Activated naive CD4-positive, alpha-beta T cell (primary cell): ENCODE results near the gene ARL8B.
"Not testable (repeated sequence)": the region's sequence is repeated elsewhere in the genome, so short reads cannot be mapped to it uniquely, and the experiment has no call there.

ENCODE experiments used
- DNase-seq, 4 experiments: peaks; one replicate each; lab custom pipeline; 2025; lab: John Stamatoyannopoulos, UW

Gene ARL8B

GRCh38 chr3:5122030-5122740 lies at the start of gene ARL8B:
ARL8B (plus strand) TSS chr3:5122292; CDS start chr3:5122466, 174 bp downstream.
- DNase-seq: peak; percentile 84 to 91 (median 88)

GRCh38 chr3:5073374-5074085 lies 48.6 kb upstream of the ARL8B start:
- DNase-seq: no peak

- DNase-seq: no peak
Observed at GRCh38 chr3:5078151-5078550, 43.9 kb upstream of the ARL8B start.

- no peak for DNase-seq
Observed at GRCh38 chr3:5079761-5080160, 42.3 kb upstream of the ARL8B start.

- DNase-seq: no peak
Observed at GRCh38 chr3:5080779-5081550, 41.1 kb upstream of the ARL8B start.

GRCh38 chr3:5081973-5082788 lies 39.9 kb upstream of the ARL8B start:
- not testable (repeated sequence) for DNase-seq

- DNase-seq: no peak
Observed at GRCh38 chr3:5082789-5083115, 39.3 kb upstream of the ARL8B start.

- no peak for DNase-seq
Observed at GRCh38 chr3:5084224-5084623, 37.9 kb upstream of the ARL8B start.

- no peak for DNase-seq
Observed at GRCh38 chr3:5086708-5087107, 35.4 kb upstream of the ARL8B start.

GRCh38 chr3:5087209-5087608 lies 34.9 kb upstream of the ARL8B start:
- no peak for DNase-seq

GRCh38 chr3:5090197-5090596 lies 31.9 kb upstream of the ARL8B start:
- no peak for DNase-seq

GRCh38 chr3:5092018-5092417 lies 30.1 kb upstream of the ARL8B start:
- DNase-seq: no peak

GRCh38 chr3:5093731-5094130 lies 28.4 kb upstream of the ARL8B start:
- no peak for DNase-seq

- DNase-seq: no peak
Observed at GRCh38 chr3:5095886-5096285, 26.2 kb upstream of the ARL8B start.

- no peak for DNase-seq
Observed at GRCh38 chr3:5096336-5097008, 25.6 kb upstream of the ARL8B start.

- no peak for DNase-seq
Observed at GRCh38 chr3:5098346-5098745, 23.7 kb upstream of the ARL8B start.

GRCh38 chr3:5102532-5102931 lies 19.6 kb upstream of the ARL8B start:
- DNase-seq: no peak

GRCh38 chr3:5103743-5104142 lies 18.3 kb upstream of the ARL8B start:
- no peak for DNase-seq

GRCh38 chr3:5105050-5105449 lies 17.0 kb upstream of the ARL8B start:
- no peak for DNase-seq

- not testable (repeated sequence) for DNase-seq
Observed at GRCh38 chr3:5106371-5106770, 15.7 kb upstream of the ARL8B start.

- not testable (repeated sequence) for DNase-seq
Observed at GRCh38 chr3:5106933-5107334, 15.2 kb upstream of the ARL8B start.

- no peak for DNase-seq
Observed at GRCh38 chr3:5110337-5110736, 11.8 kb upstream of the ARL8B start.
